Measurements from ENCODE around the gene UBE4B.

UBE4B gene

GRCh38 chr1:10173582-10173981, 140.8 kb downstream of the UBE4B start:
- H3K9me3 ChIP-seq (ENCODE audit: control insufficient read depth, low read length) = no peaks in the 10 kb centered on the region
- no peak overlapping the region for H3K4me2 ChIP-seq (ENCODE audit: low read length, poor library complexity, severe bottlenecking)
- H2AFZ ChIP-seq (ENCODE audit: low read depth, low read length) = no peak overlapping the region
- no peak overlapping the region for H3K4me3 ChIP-seq (ENCODE audit: insufficient read depth in 1 of 2, low read depth in 1 of 2, low read length in 2 of 2)
- no peak overlapping the region for H2BK15ac ChIP-seq (ENCODE audit: low read depth, poor library complexity, severe bottlenecking)
- H3K4me1 ChIP-seq (ENCODE audit: control insufficient read depth, insufficient read depth, low read depth, low read length) = no peaks in the 10 kb centered on the region
- peaks cover 6% of the 10 kb centered on the region for H3K79me1 ChIP-seq (replicated peaks; ENCODE audit: low read length, poor library complexity, severe bottlenecking)
- no peak overlapping the region for H3K18ac ChIP-seq (ENCODE audit: low read depth in 1 of 2, low read length in 2 of 2)
- no peak for DNase-seq
- H4K8ac ChIP-seq (ENCODE audit: low read length) = no peak overlapping the region
- no peak overlapping the region for H3K9ac ChIP-seq (ENCODE audit: low read length)
- WGBS = 98% methylated on average over 10 of the region's 10 CpGs
- H2AK5ac ChIP-seq (ENCODE audit: low read length, severe bottlenecking) = no peak overlapping the region
- H3K27me3 ChIP-seq (ENCODE audit: control insufficient read depth in 1 of 2, insufficient read depth in 1 of 2, low read length in 2 of 2) = no peaks in the 10 kb centered on the region
- no peak overlapping the region for H3K23ac ChIP-seq (ENCODE audit: low read length in 2 of 2)
- no peak overlapping the region for H3K14ac ChIP-seq (ENCODE audit: low read length in 2 of 2)
- no peak overlapping the region for H4K91ac ChIP-seq (ENCODE audit: low read length)
- H3K27ac ChIP-seq (ENCODE audit: low read length, poor library complexity, severe bottlenecking) = no peak overlapping the region
- no peak overlapping the region for H2BK12ac ChIP-seq (ENCODE audit: low read length in 2 of 2)
- H2BK120ac ChIP-seq (ENCODE audit: low read depth, low read length) = no peak overlapping the region
- H3K4ac ChIP-seq (ENCODE audit: low read depth in 1 of 2, low read length in 2 of 2) = no peak overlapping the region
- H3K36me3 ChIP-seq (ENCODE audit: control insufficient read depth in 1 of 2, insufficient read depth in 2 of 2, low read depth in 1 of 2, low read length in 2 of 2) = peaks cover 27 to 62% of the 10 kb centered on the region in 2 experiments
- H2BK5ac ChIP-seq (ENCODE audit: low read depth, low read length, poor library complexity, severe bottlenecking) = no peak overlapping the region

DNA sequence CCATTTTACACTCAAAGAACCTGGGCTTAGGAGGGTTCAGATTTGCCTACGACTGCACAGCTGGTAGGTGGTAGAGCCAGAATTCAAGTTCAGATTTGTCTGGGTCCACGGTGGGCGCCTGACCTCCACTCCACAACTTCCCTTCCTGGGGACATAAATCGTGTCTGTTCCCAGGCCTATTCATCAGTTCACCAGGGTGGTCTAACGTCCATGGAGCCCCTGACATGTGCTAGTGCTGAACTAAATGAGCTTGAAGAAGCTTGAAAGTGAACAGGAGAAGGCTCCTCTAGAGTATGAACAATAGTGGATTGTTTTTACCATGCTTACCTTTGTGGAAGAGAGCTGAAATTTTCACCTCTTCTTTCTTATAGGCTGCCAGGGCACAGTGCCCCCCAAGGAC, 145.1 kb downstream of the UBE4B start:
- no peak overlapping the region for H4K91ac ChIP-seq (ENCODE audit: low read length)
- WGBS = 81% methylated on average over 5 of the region's 5 CpGs
- no peak overlapping the region for H3K18ac ChIP-seq (ENCODE audit: low read depth in 1 of 2, low read length in 2 of 2)
- H2BK15ac ChIP-seq (ENCODE audit: low read depth, poor library complexity, severe bottlenecking) = no peak overlapping the region
- H2BK5ac ChIP-seq (ENCODE audit: low read depth, low read length, poor library complexity, severe bottlenecking) = no peak overlapping the region
- no peaks in the 10 kb centered on the region for H3K4me1 ChIP-seq (ENCODE audit: control insufficient read depth, insufficient read depth, low read depth, low read length)
- no peak overlapping the region for H2AK5ac ChIP-seq (ENCODE audit: low read length, severe bottlenecking)
- no peak overlapping the region for H4K8ac ChIP-seq (ENCODE audit: low read length)
- H3K36me3 ChIP-seq (ENCODE audit: control insufficient read depth in 1 of 2, insufficient read depth in 2 of 2, low read depth in 1 of 2, low read length in 2 of 2) = peaks cover 25 to 51% of the 10 kb centered on the region in 2 experiments
- no peaks in the 10 kb centered on the region for H3K27me3 ChIP-seq (ENCODE audit: control insufficient read depth in 1 of 2, insufficient read depth in 1 of 2, low read length in 2 of 2)
- H2AFZ ChIP-seq (ENCODE audit: low read depth, low read length) = no peak overlapping the region
- no peak overlapping the region for H2BK12ac ChIP-seq (ENCODE audit: low read length in 2 of 2)
- peaks cover 7% of the 10 kb centered on the region for H3K79me1 ChIP-seq (replicated peaks; ENCODE audit: low read length, poor library complexity, severe bottlenecking)
- no peak overlapping the region for H3K14ac ChIP-seq (ENCODE audit: low read length in 2 of 2)
- no peak overlapping the region for H3K23ac ChIP-seq (ENCODE audit: low read length in 2 of 2)
- DNase-seq = no peak
- H3K4me2 ChIP-seq (ENCODE audit: low read length, poor library complexity, severe bottlenecking) = no peak overlapping the region
- H3K27ac ChIP-seq (ENCODE audit: low read length, poor library complexity, severe bottlenecking) = no peak overlapping the region
- no peak overlapping the region for H3K9ac ChIP-seq (ENCODE audit: low read length)
- H3K4me3 ChIP-seq (ENCODE audit: insufficient read depth in 1 of 2, low read depth in 1 of 2, low read length in 2 of 2) = no peak overlapping the region
- H3K9me3 ChIP-seq (ENCODE audit: control insufficient read depth, low read length) = no peaks in the 10 kb centered on the region
- no peak overlapping the region for H3K4ac ChIP-seq (ENCODE audit: low read depth in 1 of 2, low read length in 2 of 2)
- H2BK120ac ChIP-seq (ENCODE audit: low read depth, low read length) = no peak overlapping the region

DNA sequence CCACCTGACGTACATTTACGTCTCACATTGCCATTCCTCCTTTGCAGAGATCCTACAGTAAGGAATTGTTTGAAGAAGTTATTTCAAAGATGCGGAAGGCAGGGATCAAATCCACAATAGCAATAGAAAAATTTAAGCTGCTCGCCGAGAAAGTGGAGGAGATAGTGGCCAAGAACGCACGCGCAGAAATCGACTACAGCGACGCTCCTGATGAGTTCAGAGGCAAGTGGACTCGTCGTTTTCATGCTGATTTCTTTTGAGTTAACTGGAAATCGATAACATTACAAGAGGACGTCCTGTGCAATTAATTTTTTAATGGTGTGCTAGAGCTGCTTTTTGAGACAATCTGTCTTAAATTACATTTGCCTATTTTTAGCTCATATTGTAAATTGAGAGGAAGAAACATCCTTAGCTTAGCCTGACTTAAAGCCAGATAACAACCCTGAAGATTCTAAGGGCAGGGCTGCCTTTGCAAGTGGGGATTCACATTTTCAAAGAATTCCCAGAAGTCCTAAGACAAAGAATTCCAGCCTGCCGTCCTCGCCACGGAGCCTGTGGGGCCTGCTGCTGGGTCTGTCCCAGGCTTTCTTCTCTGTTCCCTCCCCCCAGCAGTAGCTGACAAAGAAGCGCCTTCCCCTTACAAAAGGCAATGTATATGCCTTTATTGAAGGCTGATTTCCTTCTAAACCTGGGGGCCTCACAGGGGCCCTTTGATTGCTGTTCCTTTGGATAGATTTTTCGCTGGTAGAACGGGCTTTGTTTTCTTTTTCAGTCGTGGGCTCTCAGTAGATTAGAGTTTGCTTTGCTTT, 146.0 kb downstream of the UBE4B start:
- no peak for DNase-seq
- no peak overlapping the region for H3K4me2 ChIP-seq (ENCODE audit: low read length, poor library complexity, severe bottlenecking)
- no peak overlapping the region for H3K27ac ChIP-seq (ENCODE audit: low read length, poor library complexity, severe bottlenecking)
- H3K23ac ChIP-seq (ENCODE audit: low read length in 2 of 2) = no peak overlapping the region
- H3K4me3 ChIP-seq (ENCODE audit: insufficient read depth in 1 of 2, low read depth in 1 of 2, low read length in 2 of 2) = no peak overlapping the region
- no peaks in the 10 kb centered on the region for H3K9me3 ChIP-seq (ENCODE audit: control insufficient read depth, low read length)
- H2AFZ ChIP-seq (ENCODE audit: low read depth, low read length) = no peak overlapping the region
- no peak overlapping the region for H3K4ac ChIP-seq (ENCODE audit: low read depth in 1 of 2, low read length in 2 of 2)
- no peaks in the 10 kb centered on the region for H3K27me3 ChIP-seq (ENCODE audit: control insufficient read depth in 1 of 2, insufficient read depth in 1 of 2, low read length in 2 of 2)
- no peak overlapping the region for H4K91ac ChIP-seq (ENCODE audit: low read length)
- no peak overlapping the region for H2BK5ac ChIP-seq (ENCODE audit: low read depth, low read length, poor library complexity, severe bottlenecking)
- H3K36me3 ChIP-seq (ENCODE audit: control insufficient read depth in 1 of 2, insufficient read depth in 2 of 2, low read depth in 1 of 2, low read length in 2 of 2) = peaks cover 20 to 44% of the 10 kb centered on the region in 2 experiments
- no peak overlapping the region for H3K18ac ChIP-seq (ENCODE audit: low read depth in 1 of 2, low read length in 2 of 2)
- no peak overlapping the region for H4K8ac ChIP-seq (ENCODE audit: low read length)
- H2BK12ac ChIP-seq (ENCODE audit: low read length in 2 of 2) = no peak overlapping the region
- H3K4me1 ChIP-seq (ENCODE audit: control insufficient read depth, insufficient read depth, low read depth, low read length) = no peaks in the 10 kb centered on the region
- no peak overlapping the region for H2BK15ac ChIP-seq (ENCODE audit: low read depth, poor library complexity, severe bottlenecking)
- H2BK120ac ChIP-seq (ENCODE audit: low read depth, low read length) = no peak overlapping the region
- no peak overlapping the region for H3K14ac ChIP-seq (ENCODE audit: low read length in 2 of 2)
- 96% methylated on average over 20 of the region's 22 CpGs for WGBS
- peaks cover 7% of the 10 kb centered on the region for H3K79me1 ChIP-seq (replicated peaks; ENCODE audit: low read length, poor library complexity, severe bottlenecking)
- H3K9ac ChIP-seq (ENCODE audit: low read length) = peak overlapping the region; percentile 4
- no peak overlapping the region for H2AK5ac ChIP-seq (ENCODE audit: low read length, severe bottlenecking)

- Histone ChIP-seq H3K4me1 (ENCODE audit: control insufficient read depth, insufficient read depth, low read depth, low read length) (no peaks in the 10 kb centered on the region), H2BK120ac (ENCODE audit: low read depth, low read length) (no peak overlapping the region), H3K36me3 (ENCODE audit: control insufficient read depth in 1 of 2, insufficient read depth in 2 of 2, low read depth in 1 of 2, low read length in 2 of 2) (peaks cover 21 to 44% of the 10 kb centered on the region in 2 experiments), H2BK15ac (ENCODE audit: low read depth, poor library complexity, severe bottlenecking) (no peak overlapping the region), H4K8ac (ENCODE audit: low read length) (no peak overlapping the region), H3K9me3 (ENCODE audit: control insufficient read depth, low read length) (no peaks in the 10 kb centered on the region), H3K79me1 (replicated peaks; ENCODE audit: low read length, poor library complexity, severe bottlenecking) (peaks cover 7% of the 10 kb centered on the region), H3K4me3 (ENCODE audit: insufficient read depth in 1 of 2, low read depth in 1 of 2, low read length in 2 of 2) (no peak overlapping the region), H3K27ac (ENCODE audit: low read length, poor library complexity, severe bottlenecking) (no peak overlapping the region), H3K27me3 (ENCODE audit: control insufficient read depth in 1 of 2, insufficient read depth in 1 of 2, low read length in 2 of 2) (no peaks in the 10 kb centered on the region), H2BK5ac (ENCODE audit: low read depth, low read length, poor library complexity, severe bottlenecking) (no peak overlapping the region), H3K18ac (ENCODE audit: low read depth in 1 of 2, low read length in 2 of 2) (no peak overlapping the region), H2BK12ac (ENCODE audit: low read length in 2 of 2) (no peak overlapping the region), H2AK5ac (ENCODE audit: low read length, severe bottlenecking) (no peak overlapping the region), H3K4me2 (ENCODE audit: low read length, poor library complexity, severe bottlenecking) (no peak overlapping the region), H3K4ac (ENCODE audit: low read depth in 1 of 2, low read length in 2 of 2) (no peak overlapping the region), H4K91ac (ENCODE audit: low read length) (no peak overlapping the region), H2AFZ (ENCODE audit: low read depth, low read length) (no peak overlapping the region), H3K14ac (ENCODE audit: low read length in 2 of 2) (no peak overlapping the region), H3K9ac (ENCODE audit: low read length) (no peak overlapping the region), H3K23ac (ENCODE audit: low read length in 2 of 2) (no peak overlapping the region)
- 98% methylated on average over 21 of the region's 23 CpGs for WGBS
- no peak for DNase-seq
These were observed 146.8 kb downstream of the UBE4B start for GRCh38 chr1:10179406-10180091.
